Hippocampal formation (tissue), 2 donors: ENCODE measurements around the gene LKAAEAR1.

Experiments used
- DNase-seq, 2 donors: peaks; one replicate each; lab custom pipeline; 2025; lab: John Stamatoyannopoulos, UW

LKAAEAR1 gene

GRCh38 chr20:64078934-64079272 is 5.3 kb downstream of the LKAAEAR1 start:
- DNase-seq: no peak

DNA sequence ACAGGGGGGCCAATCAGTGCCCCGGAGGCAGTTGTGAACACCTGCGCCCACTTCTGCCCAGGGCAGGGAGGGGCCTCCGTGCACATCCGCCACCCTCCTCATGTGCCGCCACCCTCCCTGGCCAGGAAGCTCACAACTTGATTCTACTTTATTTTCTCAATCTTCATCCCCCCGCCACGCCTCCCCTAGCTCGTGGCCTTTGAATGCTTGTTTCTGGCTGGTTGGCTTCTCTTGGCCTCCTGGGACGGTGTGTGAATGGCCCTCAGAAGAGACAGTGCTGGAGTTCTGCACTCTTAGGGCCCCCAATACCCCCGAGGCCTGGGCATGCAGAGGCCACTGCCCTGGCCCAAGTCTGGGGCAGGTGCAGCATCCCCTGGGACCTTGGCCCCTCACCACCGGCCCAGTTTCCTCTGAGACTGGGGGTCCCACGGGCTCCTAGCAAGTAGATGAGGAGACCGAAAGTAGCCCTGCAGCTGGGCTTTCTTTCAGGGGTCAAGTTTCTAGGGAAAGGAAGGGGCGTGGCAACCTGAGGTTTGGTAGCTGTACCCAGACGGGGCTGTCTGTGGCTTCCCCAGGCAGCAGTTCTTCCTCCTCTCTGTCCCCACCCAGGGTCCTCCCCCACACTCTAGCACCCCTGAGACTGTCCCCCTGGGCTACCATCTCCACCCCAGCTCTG is 6.2 kb downstream of the LKAAEAR1 start:
- no peak for DNase-seq

GRCh38 chr20:64077541-64077875 is 6.7 kb downstream of the LKAAEAR1 start:
- no peak for DNase-seq

DNA sequence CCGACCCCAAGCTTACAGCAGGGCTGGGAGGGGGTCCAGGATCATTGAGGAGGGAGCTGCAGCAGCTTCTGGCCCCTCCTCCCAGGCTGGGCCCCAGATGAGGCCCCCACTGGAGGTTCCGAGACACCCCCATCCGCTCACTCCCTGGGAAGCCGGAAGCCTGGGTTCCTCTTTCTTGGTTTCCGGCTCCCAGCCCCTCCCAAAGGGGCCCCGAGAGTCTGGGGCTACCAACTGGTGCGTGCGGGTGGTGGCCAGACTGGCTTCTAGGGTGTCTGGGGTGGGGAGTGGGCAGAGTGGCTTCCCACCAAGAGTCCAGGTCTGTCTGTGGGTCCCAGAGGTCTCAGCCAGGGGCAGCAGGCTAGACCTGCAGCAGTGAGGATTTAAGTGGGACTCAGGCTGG is 7.1 kb downstream of the LKAAEAR1 start:
- DNase-seq: no peak

DNA sequence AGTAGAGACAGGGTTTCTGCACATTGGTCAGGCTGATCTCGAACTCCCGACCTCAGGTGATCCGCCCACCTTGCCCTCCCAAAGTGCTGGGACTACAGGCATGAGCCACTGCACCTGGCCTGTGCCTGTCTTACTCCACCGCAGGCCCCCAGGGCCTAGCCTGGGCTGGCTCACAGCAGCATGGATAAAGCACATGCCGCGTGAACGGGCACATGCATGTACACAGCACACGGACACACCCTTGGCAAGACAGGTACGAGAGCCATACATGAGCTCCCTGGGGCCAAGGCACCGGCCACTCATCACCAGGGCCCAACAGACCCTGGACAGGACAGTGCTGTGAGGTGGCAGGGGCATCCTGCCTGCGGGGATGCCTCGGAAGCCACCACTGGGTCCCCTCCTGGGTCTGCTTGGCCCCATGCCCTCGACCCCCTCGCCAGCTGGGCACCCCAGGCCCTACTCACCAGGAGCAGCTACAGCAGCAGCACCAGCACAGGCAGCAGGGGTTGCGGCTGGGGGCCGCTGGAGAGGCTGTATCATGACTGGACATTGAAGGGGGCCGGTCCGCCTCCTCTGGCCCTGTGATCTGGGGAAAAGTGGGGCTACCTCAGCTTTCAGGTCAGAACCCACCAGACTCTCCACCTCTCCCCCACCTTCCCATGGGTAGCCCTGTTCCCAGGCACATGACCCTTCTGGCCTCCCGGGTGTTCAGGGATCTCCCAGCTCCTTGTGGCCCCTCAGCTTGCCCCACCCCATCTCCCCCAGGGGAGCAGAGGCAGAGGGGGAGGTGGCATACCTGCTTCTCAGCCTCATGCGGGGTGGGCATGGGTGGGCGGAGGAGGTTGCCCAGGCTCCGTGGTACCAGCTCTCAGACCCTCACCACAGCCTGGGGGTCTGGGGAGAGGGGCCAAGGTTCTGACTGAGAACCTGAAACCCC is 7.9 kb downstream of the LKAAEAR1 start:
- no peak for DNase-seq

- no peak for DNase-seq
Measured at GRCh38 chr20:64075556-64075955, 8.6 kb downstream of the LKAAEAR1 start.

DNA sequence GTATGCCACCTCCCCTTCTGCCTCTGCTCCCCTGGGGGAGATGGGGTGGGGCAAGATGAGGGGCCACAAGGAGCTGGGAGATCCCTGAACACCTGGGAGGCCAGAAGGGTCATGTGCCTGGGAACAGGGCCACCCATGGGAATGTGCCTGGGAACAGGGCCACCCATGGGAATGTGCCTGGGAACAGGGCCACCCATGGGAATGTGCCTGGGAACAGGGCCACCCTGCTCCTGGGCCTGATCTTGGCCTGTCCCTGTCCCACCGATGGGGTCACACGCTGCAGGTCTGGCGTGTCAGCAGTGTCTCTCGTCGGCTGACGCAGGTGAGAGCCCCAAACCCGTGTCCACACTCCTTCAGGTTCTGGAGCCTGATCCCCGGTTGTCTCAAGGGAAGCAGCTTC is 9.2 kb downstream of the LKAAEAR1 start:
- DNase-seq: no peak

DNA sequence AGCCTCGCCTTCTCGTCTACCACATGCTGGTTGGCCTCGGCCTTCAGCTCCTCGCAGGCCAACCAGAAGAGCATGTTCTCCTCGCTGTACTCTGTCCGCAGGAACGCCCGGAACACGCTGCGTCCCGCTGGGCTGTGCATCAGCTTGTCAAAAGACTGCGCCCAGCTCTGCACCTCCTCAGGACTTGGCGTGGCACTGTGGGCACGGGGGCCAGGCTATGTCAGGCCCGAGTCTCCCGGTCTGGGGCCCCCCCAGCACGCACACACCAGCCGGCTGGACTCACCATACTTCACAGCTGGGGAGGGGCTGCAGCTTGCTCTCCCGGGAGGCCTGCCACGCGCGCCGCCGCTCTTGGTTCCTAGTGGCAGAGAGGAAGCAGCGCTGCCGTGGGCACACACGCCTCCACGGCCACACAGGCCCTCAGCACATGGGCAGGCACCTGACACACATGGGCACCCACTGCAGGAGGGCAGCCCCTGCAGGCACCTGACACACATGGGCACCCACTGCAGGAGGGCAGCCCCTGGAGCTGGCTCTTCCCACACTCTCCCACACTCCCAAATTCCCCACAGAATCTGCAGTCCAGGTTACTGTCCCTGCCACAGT is 9.9 kb downstream of the LKAAEAR1 start:
- DNase-seq: no peak

- no peak for DNase-seq
Measured at GRCh38 chr20:64073476-64074183, 10.6 kb downstream of the LKAAEAR1 start.

GRCh38 chr20:64072498-64073063 is 11.6 kb downstream of the LKAAEAR1 start:
- DNase-seq: no peak

GRCh38 chr20:64071341-64072332 is 12.6 kb downstream of the LKAAEAR1 start:
- no peak for DNase-seq

DNA sequence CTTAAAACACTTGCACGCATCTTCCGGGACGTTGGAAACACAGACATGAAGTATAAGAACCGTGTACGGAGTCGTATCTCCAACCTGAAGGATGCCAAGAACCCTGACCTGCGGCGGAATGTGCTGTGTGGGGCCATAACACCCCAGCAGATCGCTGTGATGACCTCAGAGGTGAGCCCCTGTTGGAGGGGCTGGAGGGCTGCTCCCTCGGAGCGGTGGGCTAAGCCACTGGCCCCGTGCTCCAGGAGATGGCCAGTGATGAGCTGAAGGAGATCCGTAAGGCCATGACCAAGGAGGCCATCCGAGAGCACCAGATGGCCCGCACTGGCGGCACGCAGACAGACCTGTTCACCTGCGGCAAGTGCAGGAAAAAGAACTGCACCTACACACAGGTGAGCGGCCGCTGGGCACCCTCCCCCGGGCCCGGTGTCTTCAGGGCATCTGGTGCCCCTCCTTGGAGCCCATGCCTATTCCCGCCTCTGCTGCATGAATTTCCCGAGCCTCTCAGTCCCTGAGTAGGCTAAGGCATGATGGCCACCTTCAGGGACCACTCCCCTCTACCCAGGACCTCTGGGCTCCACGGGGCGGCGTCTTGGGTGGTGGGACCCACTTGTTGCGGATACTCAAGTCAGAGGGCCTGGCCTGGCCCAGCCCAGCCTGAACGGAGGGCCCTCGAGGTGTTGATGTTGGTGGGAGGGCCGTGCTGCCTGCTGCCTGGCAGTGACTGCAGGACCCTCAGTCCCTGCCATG is 13.8 kb downstream of the LKAAEAR1 start:
- DNase-seq: no peak

DNA sequence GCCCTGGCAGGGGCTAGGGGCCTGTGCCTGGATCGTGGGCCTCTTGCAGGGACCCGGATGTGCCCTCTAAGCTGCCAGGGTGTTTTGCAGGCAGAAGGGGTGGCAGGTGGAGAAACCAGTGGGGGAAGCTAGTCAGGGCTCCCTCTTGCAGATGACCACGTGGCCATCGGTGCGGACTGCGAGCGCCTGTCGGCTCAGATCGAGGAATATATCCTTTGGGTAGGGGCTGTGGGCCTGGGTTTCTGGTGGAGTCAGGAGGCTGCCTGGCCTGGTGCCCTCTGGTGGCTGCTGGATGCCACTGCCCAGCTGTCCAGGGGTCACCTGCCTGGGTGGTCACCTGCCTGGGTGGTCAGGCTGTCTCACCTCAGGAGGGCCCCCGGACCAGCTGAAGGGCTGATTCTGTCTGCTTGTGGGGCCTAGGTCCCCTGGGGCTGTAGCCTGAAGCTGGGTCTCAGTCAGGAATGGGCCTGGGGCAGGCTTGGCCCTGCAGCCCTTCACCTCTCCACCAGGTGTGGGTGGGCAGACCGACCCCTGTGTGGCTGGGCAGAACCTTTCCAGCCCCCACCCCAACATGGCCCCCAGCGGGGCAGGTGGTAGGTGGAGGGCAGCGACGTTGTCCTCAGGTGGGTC is 14.5 kb downstream of the LKAAEAR1 start:
- no peak for DNase-seq

- DNase-seq: no peak
Measured at GRCh38 chr20:64069209-64069613, 15.0 kb downstream of the LKAAEAR1 start.

DNA sequence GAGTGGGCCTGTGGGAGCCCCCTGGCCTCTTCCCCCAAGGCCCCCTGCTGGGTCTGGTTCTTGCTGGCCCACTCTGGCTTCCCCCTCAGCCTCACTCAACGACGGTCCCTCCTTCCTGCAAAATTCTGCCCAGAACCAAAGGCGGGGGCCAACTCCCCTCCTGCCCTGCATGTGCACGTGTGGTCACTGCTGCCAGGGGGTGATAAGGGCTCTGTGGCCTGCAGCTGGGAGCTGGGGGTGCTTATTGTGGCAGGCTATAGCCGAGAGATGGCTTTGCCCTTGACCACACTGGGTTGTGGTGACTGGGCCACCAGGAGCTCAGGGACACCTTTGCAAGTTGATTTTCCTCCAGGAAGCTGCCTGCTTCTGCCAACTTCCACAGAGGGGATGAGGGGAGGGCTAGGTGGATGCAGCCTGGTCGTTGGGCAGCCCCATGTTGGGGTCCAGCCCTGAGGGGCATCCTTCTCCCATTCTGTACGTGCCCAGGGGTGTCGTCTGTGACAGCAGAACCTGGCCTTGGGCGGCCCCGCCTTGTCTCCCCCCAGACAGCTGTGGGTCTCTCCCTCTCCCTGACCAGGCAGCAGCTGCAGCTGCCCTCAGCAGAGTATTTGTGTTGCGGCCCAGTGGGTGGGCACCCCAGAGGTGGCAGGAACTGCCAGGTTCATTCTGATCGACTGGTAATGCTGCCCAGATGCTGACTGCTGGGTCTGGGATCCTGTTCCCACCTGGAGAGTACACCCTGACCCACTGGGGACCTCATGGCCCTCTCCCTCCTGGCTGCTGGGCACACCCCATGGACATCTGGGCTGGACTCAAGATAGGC is 15.6 kb downstream of the LKAAEAR1 start:
- DNase-seq: no peak

GRCh38 chr20:64067733-64068307 is 16.4 kb downstream of the LKAAEAR1 start:
- no peak for DNase-seq

DNA sequence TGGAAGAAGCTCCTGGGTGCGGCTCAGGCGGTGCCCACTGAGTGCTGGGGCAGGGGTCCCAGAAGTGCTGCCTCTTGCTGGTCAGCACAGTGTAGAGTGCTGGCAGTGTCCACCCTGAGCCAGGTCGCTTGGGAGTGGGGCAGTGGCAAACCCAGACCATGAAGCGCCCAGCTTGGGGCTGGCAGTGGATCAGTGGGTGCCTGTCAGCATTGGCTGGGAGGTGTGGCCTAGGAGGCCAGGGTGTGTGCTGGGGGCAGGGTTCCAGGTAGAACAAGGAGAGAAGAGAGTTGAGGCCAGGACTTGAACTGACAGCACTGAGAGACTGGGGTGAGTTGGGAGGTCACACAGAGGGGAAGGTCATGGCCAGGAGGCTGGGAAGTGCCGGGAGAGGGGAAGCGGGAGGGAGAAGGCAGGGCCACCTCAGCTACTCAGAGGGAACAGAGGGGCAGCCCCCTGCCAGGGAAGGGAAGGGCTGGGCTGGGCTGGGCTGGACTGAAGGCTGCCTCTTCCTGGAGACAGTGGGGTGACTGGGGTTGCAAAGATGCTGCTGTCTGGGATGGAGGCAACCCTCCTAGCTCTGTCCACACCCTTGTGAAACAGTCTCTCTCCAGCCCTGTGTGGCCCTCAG is 17.1 kb downstream of the LKAAEAR1 start:
- no peak for DNase-seq

- DNase-seq: no peak
Measured at GRCh38 chr20:64065974-64066343, 18.2 kb downstream of the LKAAEAR1 start.
